ENCODE measurements around the gene DHX57. TPM values are rescaled to one million over a fixed set of nuclear protein-coding genes. Genes with fewer than 3 reads are reported as not detected.

Gene DHX57
- total and polyA plus RNA-seq, 7 donors = 1.6 to 17.3 (median 11.3) TPM

GRCh38 chr2:38905251-38905650, 29.5 kb upstream of the DHX57 start:
- DNase-seq = no peak
- no peaks in the 10 kb centered on the region for H3K4me1 ChIP-seq
- H3K36me3 ChIP-seq = no peaks in the 10 kb centered on the region
- no peak overlapping the region for H3K4me3 ChIP-seq
- WGBS, 2 donors = 65 to 77% methylated on average over 2 of the region's 2 CpGs
- TF ChIP-seq POLR2AphosphoS5 (IDR thresholded peaks at IDR 0.05) (no peak), EP300 (IDR thresholded peaks at IDR 0.05) (no peak), CTCF (IDR thresholded peaks at IDR 0.05) (no peak), POLR2A (IDR thresholded peaks at IDR 0.05) (no peak)
- intact Hi-C loops (cut with DNase I) = no loop called here
- no peaks in the 10 kb centered on the region for H3K27me3 ChIP-seq
- no peaks in the 10 kb centered on the region for H3K9me3 ChIP-seq
- H3K27ac ChIP-seq = no peak overlapping the region

- H3K4me3 ChIP-seq = no peak overlapping the region
- H3K9me3 ChIP-seq = no peaks in the 10 kb centered on the region
- WGBS, 2 donors = 71 to 78% methylated on average over 1 of the region's 1 CpG
- H3K4me1 ChIP-seq = no peaks in the 10 kb centered on the region
- TF ChIP-seq EP300 (IDR thresholded peaks at IDR 0.05) = no peak
- TF ChIP-seq CTCF (IDR thresholded peaks at IDR 0.05) = no peak
- TF ChIP-seq POLR2A (IDR thresholded peaks at IDR 0.05) = no peak
- TF ChIP-seq POLR2AphosphoS5 (IDR thresholded peaks at IDR 0.05) = no peak
- no peak for DNase-seq
- no peak overlapping the region for H3K27ac ChIP-seq
- no peaks in the 10 kb centered on the region for H3K36me3 ChIP-seq
- intact Hi-C loops (cut with DNase I) = no loop called here
- no peaks in the 10 kb centered on the region for H3K27me3 ChIP-seq
These were observed 25.0 kb upstream of the DHX57 start for GRCh38 chr2:38900726-38901125.

GRCh38 chr2:38898256-38898655, 22.5 kb upstream of the DHX57 start:
- intact Hi-C loops (cut with DNase I) = no loop called here
- H3K36me3 ChIP-seq = no peaks in the 10 kb centered on the region

GRCh38 chr2:38892819-38893218, 17.1 kb upstream of the DHX57 start:
- no peaks in the 10 kb centered on the region for H3K36me3 ChIP-seq
- TF ChIP-seq POLR2AphosphoS5 (IDR thresholded peaks at IDR 0.05) (no peak), POLR2A (IDR thresholded peaks at IDR 0.05) (no peak), CTCF (IDR thresholded peaks at IDR 0.05) (no peak), EP300 (IDR thresholded peaks at IDR 0.05) (no peak)
- H3K4me1 ChIP-seq = no peaks in the 10 kb centered on the region
- intact Hi-C loops (cut with DNase I) = no loop called here
- DNase-seq = no peak
- no peak overlapping the region for H3K4me3 ChIP-seq
- H3K27me3 ChIP-seq = no peaks in the 10 kb centered on the region
- no peak overlapping the region for H3K27ac ChIP-seq
- H3K9me3 ChIP-seq = no peaks in the 10 kb centered on the region

More at GRCh38 chr2:38898256-38898655, 22.5 kb upstream of the DHX57 start:
- Histone ChIP-seq H3K9me3 (no peaks in the 10 kb centered on the region), H3K4me3 (no peak overlapping the region), H3K27ac (no peak overlapping the region), H3K4me1 (no peaks in the 10 kb centered on the region), H3K27me3 (no peaks in the 10 kb centered on the region)
- WGBS, 2 donors = 92 to 93% methylated on average over 5 of the region's 5 CpGs
- no peak for TF ChIP-seq POLR2AphosphoS5 (IDR thresholded peaks at IDR 0.05)
- TF ChIP-seq EP300 (IDR thresholded peaks at IDR 0.05) = no peak
- TF ChIP-seq POLR2A (IDR thresholded peaks at IDR 0.05) = no peak
- TF ChIP-seq CTCF (IDR thresholded peaks at IDR 0.05) = no peak
- no peak for DNase-seq

- no peaks in the 10 kb centered on the region for H3K9me3 ChIP-seq
- H3K27ac ChIP-seq = no peak within 1 kb of the TSS
- WGBS, 2 donors = 81 to 83% methylated on average over 3 of the region's 3 CpGs
- peaks cover 0 to 9% (median 0%) of the 10 kb centered on the region in 4 donors for H3K36me3 ChIP-seq
- H3K27me3 ChIP-seq = no peaks in the 10 kb centered on the region
- intact Hi-C loops (cut with DNase I) = no loop called here
- no peak for DNase-seq
- H3K4me1 ChIP-seq = no peaks in the 10 kb centered on the region
- H3K4me3 ChIP-seq = no peak within 1 kb of the TSS
- no peak for TF ChIP-seq CTCF (IDR thresholded peaks at IDR 0.05)
- TF ChIP-seq POLR2AphosphoS5 (IDR thresholded peaks at IDR 0.05) = no peak
- no peak for TF ChIP-seq POLR2A (IDR thresholded peaks at IDR 0.05)
- TF ChIP-seq EP300 (IDR thresholded peaks at IDR 0.05) = no peak
These were observed 13.8 kb upstream of the DHX57 start, which contains the start of gene ARHGEF33 for GRCh38 chr2:38889575-38889974. Gene ARHGEF33, plus strand, starts transcription at chr2:38889875. Its CDS starts 29,573 bp downstream, at chr2:38919448.
